H9 (cell line): Measurements from ENCODE around the gene TMEM204. TPM values are rescaled to one million over a fixed set of nuclear protein-coding genes. Genes with fewer than 3 reads are reported as not detected.
A peak's percentile ranks its signal among the peaks of the same experiment; 100 is the strongest.

Experiments
- DNase-seq: peaks from one replicate; pipeline ENCODE4 v3.0.0-alpha.2; 2017
- H2AFZ ChIP-seq: one replicate; pipeline ENCODE4 v1.6.1; 2013; ENCODE audit warnings: mild to moderate bottlenecking, low read length, control low read depth, moderate library complexity
- H2AK5ac ChIP-seq: 2 replicates; pipeline ENCODE4 v1.6.1; 2013; ENCODE audit warnings: low read length, control low read depth, mixed read lengths; ENCODE audit not compliant: insufficient read length
- H2BK120ac ChIP-seq: one replicate; pipeline ENCODE4 v1.6.1; 2013; ENCODE audit warnings: low read depth, mild to moderate bottlenecking, low read length, control low read depth, inconsistent platforms; ENCODE audit not compliant: poor library complexity, severe bottlenecking
- H2BK12ac ChIP-seq: 2 replicates; pipeline ENCODE4 v1.6.1; 2013; ENCODE audit warnings: low read length, control low read depth, mixed read lengths, low read depth; ENCODE audit not compliant: insufficient read length
- H2BK15ac ChIP-seq: 2 replicates; pipeline ENCODE4 v1.6.1; 2013; ENCODE audit warnings: low read depth, low read length, control low read depth
- H2BK20ac ChIP-seq: one replicate; pipeline ENCODE4 v1.6.1; 2013; ENCODE audit warnings: low read depth, mild to moderate bottlenecking, low read length, control low read depth, inconsistent platforms; ENCODE audit not compliant: poor library complexity, severe bottlenecking
- H2BK5ac ChIP-seq: 2 replicates; pipeline ENCODE4 v1.6.1; 2013; ENCODE audit warnings: low read length, control low read depth, mixed read lengths; ENCODE audit not compliant: insufficient read length
- H3K14ac ChIP-seq: 2 replicates; pipeline ENCODE4 v1.6.1; 2013; ENCODE audit warnings: low read length, control low read depth; ENCODE audit not compliant: insufficient read depth
- H3K18ac ChIP-seq: 2 replicates; pipeline ENCODE4 v1.6.1; 2013; ENCODE audit warnings: low read depth, mild to moderate bottlenecking, mixed read lengths, low read length, control low read depth; ENCODE audit not compliant: insufficient read length
- H3K23ac ChIP-seq: 2 replicates; pipeline ENCODE4 v1.6.1; 2013; ENCODE audit warnings: low read length, control low read depth, mixed read lengths, low read depth; ENCODE audit not compliant: insufficient read length
- H3K23me2 ChIP-seq: 2 replicates; pipeline ENCODE4 v1.6.1; 2013; ENCODE audit warnings: low read depth, mild to moderate bottlenecking, mixed read lengths, low read length, control low read depth; ENCODE audit not compliant: insufficient read length, poor library complexity, severe bottlenecking
- H3K27ac ChIP-seq: 2 replicates; pipeline ENCODE4 v1.5.1; 2013; ENCODE audit warnings: low read length, control low read depth, mixed read lengths, low read depth; ENCODE audit not compliant: insufficient read length
- H3K27me3 ChIP-seq: 2 replicates; pipeline ENCODE4 v1.6.1; 2013; ENCODE audit warnings: low read length, control low read depth, inconsistent platforms; ENCODE audit not compliant: insufficient read depth
- H3K4ac ChIP-seq: 2 replicates; pipeline ENCODE4 v1.6.1; 2013; ENCODE audit warnings: low read depth, mild to moderate bottlenecking, control low read depth, inconsistent platforms, low read length, moderate library complexity
- H3K4me1 ChIP-seq: 2 replicates; pipeline ENCODE4 v1.6.1; 2013; ENCODE audit warnings: low read length, control low read depth, inconsistent platforms; ENCODE audit not compliant: insufficient read depth
- H3K4me2 ChIP-seq: 2 replicates; pipeline ENCODE4 v1.6.1; 2013; ENCODE audit warnings: low read length, control low read depth, mixed read lengths; ENCODE audit not compliant: insufficient read length, insufficient read depth
- H3K56ac ChIP-seq: 2 replicates; pipeline ENCODE4 v1.6.1; 2013; ENCODE audit warnings: low read depth, mild to moderate bottlenecking, mixed read lengths, low read length, control low read depth; ENCODE audit not compliant: insufficient read length
- H3K79me1 ChIP-seq: 2 replicates; pipeline ENCODE4 v1.6.1; 2013; ENCODE audit warnings: low read depth, mild to moderate bottlenecking, moderate library complexity, low read length, control low read depth, inconsistent platforms; ENCODE audit not compliant: insufficient read depth, poor library complexity, severe bottlenecking
- H3K79me2 ChIP-seq: 2 replicates; pipeline ENCODE4 v1.6.1; 2013; ENCODE audit warnings: low read length, control low read depth, inconsistent platforms; ENCODE audit not compliant: insufficient read depth
- H3K9ac ChIP-seq: 2 replicates; pipeline ENCODE4 v1.6.1; 2013; ENCODE audit warnings: low read length, control low read depth, mixed read lengths; ENCODE audit not compliant: insufficient read length; ENCODE audit errors: extremely low read depth
- H3K9me3 ChIP-seq: one replicate; pipeline ENCODE4 v1.6.1; 2013; ENCODE audit warnings: low read depth, low read length, inconsistent platforms; ENCODE audit not compliant: control insufficient read depth
- H3T11ph ChIP-seq: one replicate; pipeline ENCODE4 v1.6.1; 2013; ENCODE audit warnings: mild to moderate bottlenecking, low read length, control low read depth, inconsistent platforms
- H4K20me1 ChIP-seq: one replicate; pipeline ENCODE4 v1.6.1; 2013; ENCODE audit not compliant: control insufficient read depth, insufficient read length, insufficient read depth
- H4K5ac ChIP-seq: 2 replicates; pipeline ENCODE4 v1.6.1; 2013; ENCODE audit warnings: low read depth, mild to moderate bottlenecking, mixed read lengths, low read length, control low read depth; ENCODE audit not compliant: insufficient read length
- H4K8ac ChIP-seq: replicated peaks from 2 replicates; pipeline ENCODE4 v1.6.1; 2013; ENCODE audit warnings: low read length, control low read depth, mixed read lengths, low read depth; ENCODE audit not compliant: insufficient read length
- H4K91ac ChIP-seq: 2 replicates; pipeline ENCODE4 v1.6.1; 2013; ENCODE audit warnings: low read depth, mild to moderate bottlenecking, moderate library complexity, mixed read lengths, low read length, control low read depth; ENCODE audit not compliant: insufficient read length
- H3K27ac Mint-ChIP-seq, 3 experiments: 2 replicates in 2 of 3; 3 replicates in 1 of 3; pipeline ENCODE4 v1.8.0; 2020 to 2021; ENCODE audit warnings: mixed read lengths in 3 of 3, mild to moderate bottlenecking in 1 of 3, moderate library complexity in 1 of 3
- H3K27me3 Mint-ChIP-seq: 2 replicates; pipeline ENCODE4 v1.8.0; 2021; ENCODE audit warnings: low read depth, mild to moderate bottlenecking, moderate library complexity, mixed read lengths
- H3K36me3 Mint-ChIP-seq, 3 experiments: 2 replicates in 2 of 3; 3 replicates in 1 of 3; pipeline ENCODE4 v1.8.0; 2020 to 2021; ENCODE audit warnings: low read depth in 3 of 3, mixed read lengths in 3 of 3; ENCODE audit not compliant: insufficient read depth in 1 of 3
- H3K4me1 Mint-ChIP-seq, 2 experiments: 2 replicates each; pipeline ENCODE4 v1.8.0; 2020; ENCODE audit warnings: mixed read lengths in 2 of 2
- H3K4me3 Mint-ChIP-seq, 2 experiments: 2 replicates in 1 of 2; 3 replicates in 1 of 2; pipeline ENCODE4 v1.8.0; 2020 to 2021; ENCODE audit warnings: mild to moderate bottlenecking in 2 of 2, mixed read lengths in 2 of 2, moderate library complexity in 1 of 2
- H3K9me3 Mint-ChIP-seq, 2 experiments: 2 replicates in 1 of 2; 3 replicates in 1 of 2; pipeline ENCODE4 v1.8.0; 2020; ENCODE audit warnings: mild to moderate bottlenecking in 2 of 2, mixed read lengths in 2 of 2, moderate library complexity in 1 of 2
- CTCF ChIP-seq: fragments of 200-600 bp; sonication (generic); conservative IDR thresholded peaks from 3 replicates; pipeline ENCODE4 v1.8.0; 2021; ENCODE audit warnings: antibody characterized with exemption, mild to moderate bottlenecking
- WGBS: extraction: QIAGEN DNeasy Blood & Tissue Kit; methylation state at CpG from one replicate; pipeline ENCODE4 v1.1.7; 2013; ENCODE audit warnings: missing lambda C conversion rate, low lambda C conversion rate, mixed read lengths; ENCODE audit not compliant: insufficient read length; ENCODE audit errors: extremely low coverage; 5-methylcytosine and 5-hydroxymethylcytosine counted together
- total RNA-seq: library from RNA; stranded (reverse); gene quantifications from 2 replicates; pipeline ENCODE4 v1.2.1, GENCODE V29; 2021

TMEM204 gene
- total RNA-seq, 1 experiment from 2014 or later = not detected

- H3K9ac ChIP-seq = no peak overlapping the region
- H4K91ac ChIP-seq = no peak overlapping the region
- H2BK5ac ChIP-seq = no peak overlapping the region
- Mint-ChIP-seq H3K27ac (peak overlapping the region; percentile 49 to 90 (median 73); a peak in 4 of 7 replicates), H3K36me3 (peaks cover 7 to 35% (median 26%) of the 10 kb centered on the region in 3 experiments; a peak in 6 of 7 replicates), H3K27me3 (no peaks in the 10 kb centered on the region), H3K9me3 (no peaks in the 10 kb centered on the region), H3K4me1 (no peaks in the 10 kb centered on the region), H3K4me3 (no peak overlapping the region)
- no peak overlapping the region for H4K5ac ChIP-seq
- no peak overlapping the region; the same call in 1 of the 2 replicates for H3K14ac ChIP-seq
- no peak overlapping the region for H2BK12ac ChIP-seq
- H3K56ac ChIP-seq = no peak overlapping the region
- no peak overlapping the region for H3T11ph ChIP-seq
- no peak overlapping the region for H3K23ac ChIP-seq
- no peaks in the 10 kb centered on the region for H4K20me1 ChIP-seq
- H3K27ac ChIP-seq = no peak overlapping the region
- no peak overlapping the region for H3K18ac ChIP-seq
- no peak for TF ChIP-seq CTCF
- no peaks in the 10 kb centered on the region for H3K9me3 ChIP-seq
- no peak overlapping the region for H2BK120ac ChIP-seq
- H2BK15ac ChIP-seq = no peak overlapping the region
- H2AK5ac ChIP-seq = no peak overlapping the region
- no peak overlapping the region for H3K4ac ChIP-seq
- no peaks in the 10 kb centered on the region for H3K79me1 ChIP-seq
- no peaks in the 10 kb centered on the region for H3K4me1 ChIP-seq
- no peak overlapping the region for H2BK20ac ChIP-seq
- H3K27me3 ChIP-seq = no peaks in the 10 kb centered on the region
- H3K4me2 ChIP-seq = no peak overlapping the region
- no peaks in the 10 kb centered on the region for H3K23me2 ChIP-seq
- no peaks in the 10 kb centered on the region for H3K79me2 ChIP-seq
- no CpG with 5 or more reads among the region's 16 CpGs for WGBS
- H2AFZ ChIP-seq = no peak overlapping the region
- no peak for DNase-seq
- H4K8ac ChIP-seq = no peak overlapping the region
Measured at GRCh38 chr16:1565083-1565805, 31.8 kb downstream of the TMEM204 start.
